ENCODE results near the gene MED22.

MED22 gene

DNA sequence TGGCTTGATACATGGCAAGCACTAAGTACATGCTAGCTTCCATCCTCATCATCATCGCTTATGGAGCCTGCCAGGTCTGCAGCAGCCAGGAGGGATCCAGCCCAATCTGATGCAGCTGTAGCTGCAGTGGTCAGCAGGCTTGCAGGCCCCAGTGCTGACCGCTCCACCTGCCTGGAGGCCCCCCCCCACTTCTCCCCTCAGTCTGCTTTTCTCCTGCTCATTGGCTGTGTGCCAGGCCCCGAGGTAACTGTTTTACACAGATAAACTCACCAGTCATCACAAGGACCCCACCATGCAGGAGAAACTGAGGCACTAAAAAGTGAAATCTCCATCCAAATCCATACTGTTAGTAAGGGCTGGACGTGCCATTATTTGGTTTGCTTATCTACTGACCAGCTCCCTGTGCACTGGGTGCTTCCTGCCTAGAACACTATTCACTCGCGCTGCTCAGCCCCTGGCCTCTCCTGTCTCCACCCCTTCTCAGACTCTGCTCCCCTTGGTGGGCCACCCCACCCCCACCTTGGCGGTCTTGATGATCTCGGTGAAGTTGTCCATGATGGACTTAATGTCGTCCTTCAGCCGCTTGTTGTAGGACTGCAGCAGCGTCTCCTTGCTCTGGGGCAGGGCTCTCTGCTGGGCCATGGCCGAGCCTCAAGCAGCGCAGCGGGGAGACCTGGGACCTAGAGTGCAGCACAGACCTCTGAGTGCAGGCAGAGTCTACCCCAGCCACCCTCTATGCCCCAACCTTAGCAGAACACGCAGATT lies 1.7 kb downstream of the MED22 start:
- peak overlapping the region; percentile 83 for H3K4me3 ChIP-seq (ENCODE audit: low read length)
- H3K36me3 ChIP-seq (ENCODE audit: control insufficient read depth, low read length) = peaks cover 86% of the 10 kb centered on the region
- H3K9me2 ChIP-seq (replicated peaks; ENCODE audit: control insufficient read depth, low read length) = no peaks in the 10 kb centered on the region
- H3K9me3 ChIP-seq (ENCODE audit: control insufficient read depth, insufficient read depth, low read length) = no peaks in the 10 kb centered on the region
- H3K4me2 ChIP-seq (ENCODE audit: low read length) = peak overlapping the region; percentile 98
- peaks cover 57% of the 10 kb centered on the region for H3K79me2 ChIP-seq (ENCODE audit: control insufficient read depth, low read length)
- H4K20me1 ChIP-seq (ENCODE audit: control insufficient read depth, insufficient read depth, low read depth, low read length) = peaks cover 16% of the 10 kb centered on the region; the same call in 1 of the 2 replicates
- H3K4me1 ChIP-seq (ENCODE audit: control insufficient read depth, low read length) = peaks cover 36% of the 10 kb centered on the region
- TF ChIP-seq, protein P1, sequence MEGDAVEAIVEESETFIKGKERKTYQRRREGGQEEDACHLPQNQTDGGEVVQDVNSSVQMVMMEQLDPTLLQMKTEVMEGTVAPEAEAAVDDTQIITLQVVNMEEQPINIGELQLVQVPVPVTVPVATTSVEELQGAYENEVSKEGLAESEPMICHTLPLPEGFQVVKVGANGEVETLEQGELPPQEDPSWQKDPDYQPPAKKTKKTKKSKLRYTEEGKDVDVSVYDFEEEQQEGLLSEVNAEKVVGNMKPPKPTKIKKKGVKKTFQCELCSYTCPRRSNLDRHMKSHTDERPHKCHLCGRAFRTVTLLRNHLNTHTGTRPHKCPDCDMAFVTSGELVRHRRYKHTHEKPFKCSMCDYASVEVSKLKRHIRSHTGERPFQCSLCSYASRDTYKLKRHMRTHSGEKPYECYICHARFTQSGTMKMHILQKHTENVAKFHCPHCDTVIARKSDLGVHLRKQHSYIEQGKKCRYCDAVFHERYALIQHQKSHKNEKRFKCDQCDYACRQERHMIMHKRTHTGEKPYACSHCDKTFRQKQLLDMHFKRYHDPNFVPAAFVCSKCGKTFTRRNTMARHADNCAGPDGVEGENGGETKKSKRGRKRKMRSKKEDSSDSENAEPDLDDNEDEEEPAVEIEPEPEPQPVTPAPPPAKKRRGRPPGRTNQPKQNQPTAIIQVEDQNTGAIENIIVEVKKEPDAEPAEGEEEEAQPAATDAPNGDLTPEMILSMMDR (IDR thresholded peaks at IDR 0.05; ENCODE audit: low read depth, low read length, poor library complexity, severe bottlenecking) = no peak
- TF ChIP-seq EZH2phosphoT487 (IDR thresholded peaks at IDR 0.05; ENCODE audit: borderline replicate concordance, low read length) = no peak
- peaks cover 29% of the 10 kb centered on the region for H3F3A ChIP-seq (ENCODE audit: control insufficient read depth, insufficient read depth)
- no peaks in the 10 kb centered on the region for H3K27me3 ChIP-seq (ENCODE audit: control insufficient read depth, low read length)
- H3K27ac ChIP-seq (ENCODE audit: low read depth, low read length) = no peak overlapping the region

DNA sequence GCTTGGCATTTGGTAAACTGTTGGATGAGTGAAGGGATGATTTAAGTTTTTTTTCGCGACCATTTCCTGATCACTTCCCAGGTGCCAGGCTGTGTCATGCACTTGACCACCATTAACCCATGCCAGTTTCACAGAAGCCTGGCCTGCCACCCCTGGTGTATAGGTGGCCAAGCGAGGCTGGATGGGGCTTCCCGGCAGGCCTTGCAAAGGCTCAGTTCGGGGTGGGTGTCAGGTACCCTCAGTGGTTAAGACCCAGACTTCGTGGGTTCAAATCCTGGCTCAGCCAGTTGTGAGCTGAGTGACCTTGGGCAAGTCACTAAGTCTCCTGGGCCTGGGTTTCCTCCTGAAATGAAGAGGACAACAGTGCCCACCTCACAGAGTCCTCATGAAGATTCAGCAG lies 2.3 kb downstream of the MED22 start:
- Histone ChIP-seq H4K20me1 (ENCODE audit: control insufficient read depth, insufficient read depth, low read depth, low read length) (peaks cover 16% of the 10 kb centered on the region; the same call in 1 of the 2 replicates), H3K9me3 (ENCODE audit: control insufficient read depth, insufficient read depth, low read length) (no peaks in the 10 kb centered on the region), H3K4me2 (ENCODE audit: low read length) (peak overlapping the region; percentile 98; the same call in 1 of the 2 replicates), H3K4me3 (ENCODE audit: low read length) (no peak overlapping the region), H3K36me3 (ENCODE audit: control insufficient read depth, low read length) (peaks cover 86% of the 10 kb centered on the region), H3K27me3 (ENCODE audit: control insufficient read depth, low read length) (no peaks in the 10 kb centered on the region), H3K4me1 (ENCODE audit: control insufficient read depth, low read length) (peaks cover 42% of the 10 kb centered on the region), H3K79me2 (ENCODE audit: control insufficient read depth, low read length) (peaks cover 57% of the 10 kb centered on the region), H3K27ac (ENCODE audit: low read depth, low read length) (no peak overlapping the region), H3K9me2 (replicated peaks; ENCODE audit: control insufficient read depth, low read length) (no peaks in the 10 kb centered on the region), H3F3A (ENCODE audit: control insufficient read depth, insufficient read depth) (peaks cover 23% of the 10 kb centered on the region)
- TF ChIP-seq, protein P1 (IDR thresholded peaks at IDR 0.05; ENCODE audit: low read depth, low read length, poor library complexity, severe bottlenecking) = no peak
- TF ChIP-seq EZH2phosphoT487 (IDR thresholded peaks at IDR 0.05; ENCODE audit: borderline replicate concordance, low read length) = no peak

DNA sequence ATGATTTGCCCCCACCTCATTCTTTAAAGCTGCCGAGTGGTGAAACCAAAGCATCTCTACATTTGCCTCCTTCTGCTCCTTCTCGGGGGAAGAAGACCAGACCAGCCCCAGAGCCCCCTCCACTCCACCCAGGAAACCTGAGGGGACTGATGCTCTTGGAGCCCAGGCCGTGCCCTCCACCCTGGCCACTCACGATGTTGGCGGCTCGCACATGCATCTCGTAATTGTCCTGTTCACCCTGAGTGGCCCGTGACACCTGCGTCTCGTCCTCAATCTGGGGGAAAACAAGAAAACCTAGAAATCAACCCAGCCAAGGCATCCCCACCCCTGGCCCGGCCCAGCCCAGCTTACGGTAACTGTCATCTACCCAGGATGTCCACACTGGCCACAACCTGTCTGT lies 3.0 kb downstream of the MED22 start:
- peaks cover 13% of the 10 kb centered on the region; the same call in 1 of the 2 replicates for H4K20me1 ChIP-seq (ENCODE audit: control insufficient read depth, insufficient read depth, low read depth, low read length)
- no peak for TF ChIP-seq EZH2phosphoT487 (IDR thresholded peaks at IDR 0.05; ENCODE audit: borderline replicate concordance, low read length)
- TF ChIP-seq, protein P1 (IDR thresholded peaks at IDR 0.05; ENCODE audit: low read depth, low read length, poor library complexity, severe bottlenecking) = no peak
- no peaks in the 10 kb centered on the region for H3K27me3 ChIP-seq (ENCODE audit: control insufficient read depth, low read length)
- peaks cover 17% of the 10 kb centered on the region for H3F3A ChIP-seq (ENCODE audit: control insufficient read depth, insufficient read depth)
- peaks cover 86% of the 10 kb centered on the region for H3K36me3 ChIP-seq (ENCODE audit: control insufficient read depth, low read length)
- no peak overlapping the region for H3K4me2 ChIP-seq (ENCODE audit: low read length)
- no peak overlapping the region for H3K4me3 ChIP-seq (ENCODE audit: low read length)
- H3K9me2 ChIP-seq (replicated peaks; ENCODE audit: control insufficient read depth, low read length) = no peaks in the 10 kb centered on the region
- H3K4me1 ChIP-seq (ENCODE audit: control insufficient read depth, low read length) = peaks cover 43% of the 10 kb centered on the region
- H3K9me3 ChIP-seq (ENCODE audit: control insufficient read depth, insufficient read depth, low read length) = no peaks in the 10 kb centered on the region
- H3K79me2 ChIP-seq (ENCODE audit: control insufficient read depth, low read length) = peaks cover 52% of the 10 kb centered on the region
- no peak overlapping the region for H3K27ac ChIP-seq (ENCODE audit: low read depth, low read length)

Measured in DOHH2 (cell line).